ENCODE measurements around the gene TBP.
"Not testable (repeated sequence)": the region's sequence is repeated elsewhere in the genome, so short reads cannot be mapped to it uniquely, and the experiment has no call there.

The TBP gene

DNA sequence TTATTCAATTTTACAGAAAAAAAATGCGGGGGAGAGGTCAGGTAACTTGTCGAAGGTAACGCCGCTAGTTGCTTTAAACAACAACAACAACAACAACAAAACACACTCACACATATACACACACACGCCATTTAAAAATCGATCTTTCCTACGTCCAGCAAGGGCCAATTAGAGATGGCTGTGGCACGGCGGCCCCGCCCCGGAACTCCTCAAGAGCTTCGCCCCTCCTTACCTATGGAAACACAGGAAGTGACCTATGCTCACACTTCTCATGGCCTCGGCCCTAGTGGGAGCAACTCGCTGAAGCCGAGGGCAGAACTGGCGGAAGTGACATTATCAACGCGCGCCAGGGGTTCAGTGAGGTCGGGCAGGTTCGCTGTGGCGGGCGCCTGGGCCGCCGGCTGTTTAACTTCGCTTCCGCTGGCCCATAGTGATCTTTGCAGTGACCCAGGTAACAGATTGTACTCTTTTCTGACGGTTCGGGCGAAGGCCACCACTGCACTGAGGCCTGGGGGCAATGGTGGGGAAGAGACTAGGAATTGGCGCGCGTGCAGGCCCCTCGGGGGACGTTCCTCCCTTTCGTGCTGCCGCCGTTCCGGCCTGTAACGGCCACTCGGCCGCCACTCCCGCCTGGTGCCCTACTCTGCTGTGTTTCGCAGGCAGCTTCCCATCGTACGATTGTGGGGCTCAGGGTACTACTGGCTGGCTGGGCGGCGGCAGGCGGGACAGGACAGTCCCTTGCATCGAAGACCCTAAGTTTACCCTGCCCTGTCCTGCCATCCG, at the start of gene TBP:
TSS of gene TBP (plus strand) at position 357 of the 783 bp plus-strand sequence. CDS start 2,661 bp downstream, outside the sequence.
- DNase-seq: peak; percentile 82 to 95

GRCh38 chr6:170504479-170504878, 49.7 kb upstream of the TBP start:
- peak; percentile 72 to 75 for DNase-seq

- DNase-seq: peak; percentile 46 to 77
Observed at GRCh38 chr6:170505306-170505705, 48.9 kb upstream of the TBP start.

GRCh38 chr6:170506446-170506845, 47.7 kb upstream of the TBP start:
- no peak for DNase-seq

DNA sequence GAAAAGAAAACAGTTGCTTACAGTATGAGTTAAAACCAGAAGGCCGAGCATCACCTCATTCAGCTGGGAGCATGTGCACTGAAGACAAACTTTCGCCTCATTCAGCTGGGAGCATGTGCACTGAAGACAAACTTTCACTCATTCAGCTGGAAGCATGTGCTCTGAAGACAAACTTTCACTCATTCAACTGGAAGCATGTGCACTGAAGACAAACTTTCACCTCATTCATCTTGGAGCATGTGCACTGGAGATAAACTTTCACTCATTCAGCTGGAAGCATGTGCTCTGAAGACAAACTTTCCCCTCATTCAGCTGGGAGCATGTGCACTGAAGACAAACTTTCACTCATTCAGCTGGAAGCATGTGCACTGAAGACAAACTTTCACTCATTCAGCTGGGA, 46.4 kb upstream of the TBP start:
- not testable (repeated sequence) for DNase-seq

- not testable (repeated sequence) for DNase-seq
Observed at GRCh38 chr6:170508275-170508674, 45.9 kb upstream of the TBP start.

DNA sequence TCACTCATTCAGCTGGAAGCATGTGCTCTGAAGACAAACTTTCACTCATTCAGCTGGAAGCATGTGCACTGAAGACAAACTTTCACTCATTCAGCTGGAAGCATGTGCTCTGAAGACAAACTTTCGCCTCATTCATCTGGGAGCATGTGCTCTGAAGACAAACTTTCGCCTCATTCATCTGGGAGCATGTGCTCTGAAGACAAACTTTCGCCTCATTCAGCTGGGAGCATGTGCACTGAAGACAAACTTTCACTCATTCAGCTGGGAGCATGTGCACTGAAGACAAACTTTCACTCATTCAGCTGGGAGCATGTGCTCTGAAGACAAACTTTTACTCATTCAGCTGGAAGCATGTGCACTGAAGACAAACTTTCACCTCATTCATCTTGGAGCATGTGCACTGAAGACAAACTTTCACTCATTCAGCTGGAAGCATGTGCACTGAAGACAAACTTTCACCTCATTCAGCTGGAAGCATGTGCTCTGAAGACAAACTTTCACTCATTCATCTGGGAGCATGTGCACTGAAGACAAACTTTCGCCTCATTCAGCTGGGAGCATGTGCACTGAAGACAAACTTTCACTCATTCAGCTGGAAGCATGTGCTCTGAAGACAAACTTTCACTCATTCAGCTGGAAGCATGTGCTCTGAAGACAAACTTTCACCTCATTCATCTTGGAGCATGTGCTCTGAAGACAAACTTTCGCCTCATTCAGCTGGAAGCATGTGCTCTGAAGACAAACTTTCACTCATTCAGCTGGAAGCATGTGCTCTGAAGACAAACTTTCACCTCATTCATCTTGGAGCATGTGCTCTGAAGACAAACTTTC, 45.1 kb upstream of the TBP start:
- DNase-seq: not testable (repeated sequence)

DNA sequence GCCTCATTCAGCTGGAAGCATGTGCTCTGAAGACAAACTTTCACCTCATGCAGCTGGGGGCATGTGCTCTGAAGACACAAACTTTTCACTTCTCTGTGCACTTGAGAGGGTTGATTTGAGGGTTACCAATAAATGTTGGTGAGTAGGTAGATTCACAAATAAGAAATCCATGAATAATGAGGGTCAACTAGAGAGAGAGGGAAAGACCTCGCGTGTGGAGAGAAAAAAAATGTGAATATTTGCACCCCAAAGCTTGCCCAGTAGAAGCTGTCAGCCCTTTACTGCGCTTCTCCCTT, 44.5 kb upstream of the TBP start:
- DNase-seq: no peak

- no peak for DNase-seq
Observed at GRCh38 chr6:170510631-170511030, 43.5 kb upstream of the TBP start.

- DNase-seq: no peak
Observed at GRCh38 chr6:170512249-170512648, 41.9 kb upstream of the TBP start.

DNA sequence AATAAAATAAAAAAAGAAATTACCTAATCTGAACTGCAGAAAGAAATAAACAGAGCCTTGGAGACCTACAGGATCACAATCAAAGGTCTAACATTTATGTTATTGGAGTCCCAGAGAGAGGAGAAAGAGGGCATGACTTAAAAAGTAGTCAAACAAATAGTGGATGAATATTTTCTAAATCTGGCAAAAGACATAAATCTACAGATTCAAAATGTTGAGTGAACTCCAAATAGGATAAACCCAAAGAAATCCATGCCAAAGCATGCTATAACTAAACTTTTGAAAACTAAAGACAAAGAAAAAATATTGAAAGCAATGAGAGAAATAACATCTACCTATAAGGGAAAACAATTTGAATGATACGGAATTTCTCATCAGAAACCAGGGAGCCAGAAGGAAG, 39.3 kb upstream of the TBP start:
- no peak for DNase-seq

DNA sequence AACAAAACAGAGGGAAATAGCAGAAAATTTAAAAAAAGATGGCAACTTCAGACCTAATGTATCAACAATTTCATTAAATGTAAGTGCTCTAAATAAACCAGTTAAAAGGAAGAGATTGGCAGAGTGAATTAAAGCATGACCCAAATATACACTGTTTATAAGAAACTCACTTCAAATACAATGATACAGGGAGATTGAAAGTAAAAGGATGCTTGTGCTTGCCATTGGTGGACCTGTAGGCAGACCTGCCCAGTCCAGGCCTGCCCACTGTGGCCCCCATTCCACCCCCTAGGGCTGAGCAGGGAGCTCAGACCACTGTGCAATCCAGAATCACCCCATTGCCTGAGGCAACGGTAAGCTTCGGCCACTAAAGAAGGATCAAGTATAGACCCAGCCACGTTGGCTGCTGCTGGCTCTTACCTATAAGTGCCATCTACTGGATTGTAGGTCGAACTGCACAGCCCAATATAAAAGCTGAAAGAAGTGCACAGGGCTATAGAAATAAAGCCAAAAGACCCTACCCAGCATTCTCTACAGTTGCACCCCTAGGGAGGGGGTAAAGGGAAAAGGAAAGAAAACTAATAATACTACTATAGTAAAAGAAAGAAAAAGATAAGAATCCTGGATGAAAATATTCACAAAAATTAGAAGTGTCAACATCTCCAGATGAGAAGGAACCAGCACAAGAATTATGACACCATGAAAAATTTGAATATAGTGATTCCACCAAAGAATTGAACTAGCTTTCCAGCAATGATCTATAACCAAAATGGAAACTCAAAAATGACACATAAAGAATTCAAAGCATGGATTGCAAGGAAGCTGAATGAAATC, 37.2 kb upstream of the TBP start:
- DNase-seq: peak; percentile 21 to 36

DNA sequence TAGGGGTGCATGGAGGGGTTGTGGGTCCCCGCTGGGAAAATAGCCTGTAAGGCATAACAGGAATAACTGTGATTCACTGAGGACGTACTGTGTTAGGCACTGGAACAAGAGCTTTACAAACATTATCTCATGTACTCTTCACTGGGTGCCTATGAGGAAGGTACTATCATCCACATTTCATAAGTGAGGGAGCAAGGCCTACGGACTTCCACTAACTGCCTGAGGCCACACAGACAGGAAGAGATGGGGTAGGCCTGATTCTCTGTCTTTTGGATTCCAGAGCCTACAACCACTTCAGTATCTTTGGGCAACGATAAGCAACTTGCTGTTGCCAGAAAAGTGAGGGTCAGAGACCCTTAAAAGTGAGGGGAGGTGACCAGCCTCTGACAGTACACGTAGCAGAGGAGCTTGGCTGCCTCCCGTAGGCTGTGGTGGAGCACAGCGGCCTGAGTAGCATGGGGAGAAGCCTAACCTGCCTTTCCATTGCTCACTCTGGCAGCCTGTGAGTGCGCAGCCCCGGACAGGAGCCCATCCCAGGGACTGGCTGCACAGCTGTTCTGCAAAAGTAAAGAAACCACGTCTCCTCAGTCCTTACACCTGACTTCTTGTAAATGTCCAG, 31.5 kb upstream of the TBP start:
- no peak for DNase-seq

- DNase-seq: no peak
Observed at GRCh38 chr6:170523256-170524171, 30.7 kb upstream of the TBP start.

DNA sequence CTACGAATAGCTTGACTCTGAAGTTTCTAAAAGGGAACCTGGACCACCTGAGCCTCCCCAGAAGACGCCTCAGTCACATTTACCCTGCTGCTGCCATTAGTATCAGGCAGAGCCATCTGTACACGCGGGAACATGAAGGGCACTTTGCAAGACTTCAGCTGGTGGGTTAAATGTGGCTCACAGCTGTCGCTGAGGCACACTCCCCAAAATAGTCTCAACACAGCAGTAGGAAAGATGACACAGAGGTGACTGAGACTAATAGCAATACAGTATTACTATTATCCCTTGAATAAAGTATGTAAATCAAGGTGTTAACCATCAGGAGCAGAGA, 30.0 kb upstream of the TBP start:
- DNase-seq: no peak

GRCh38 chr6:170525795-170526194, 28.4 kb upstream of the TBP start:
- no peak for DNase-seq

GRCh38 chr6:170527995-170528394, 26.2 kb upstream of the TBP start:
- DNase-seq: not testable (repeated sequence)

- peak; percentile 30 to 52 for DNase-seq
Observed at GRCh38 chr6:170529839-170530469, 24.2 kb upstream of the TBP start.

GRCh38 chr6:170532867-170533488, 21.2 kb upstream of the TBP start:
- DNase-seq: no peak

- DNase-seq: no peak
Observed at GRCh38 chr6:170533792-170534191, 20.4 kb upstream of the TBP start.

DNA sequence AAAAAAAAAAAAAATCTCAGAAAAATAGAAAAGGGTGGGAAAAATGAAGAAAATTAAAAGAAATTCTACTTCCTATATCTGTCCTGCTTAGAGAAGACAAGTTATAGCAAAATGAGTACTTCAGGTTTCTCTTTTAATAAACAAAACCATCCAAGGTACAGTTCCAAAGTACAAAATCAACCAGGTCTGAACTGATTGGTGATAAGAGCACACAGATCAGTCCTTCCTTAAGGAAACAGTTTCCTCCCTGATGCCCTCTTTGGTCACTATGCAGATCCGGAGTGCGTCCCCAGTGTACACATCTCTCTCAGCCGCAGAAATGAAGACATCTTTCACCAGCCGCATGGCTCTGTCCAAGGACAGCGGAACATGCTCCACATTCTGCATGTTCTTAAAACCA, 19.2 kb upstream of the TBP start:
- no peak for DNase-seq
